SK-N-MC (cell line): Measurements from ENCODE around the gene TMEM132D.

Experiments used
- DNase-seq: peaks from one replicate; pipeline ENCODE4 v3.0.0-alpha.2; 2011; ENCODE audit warnings: low read depth, low spot score
- H3K27ac ChIP-seq: fragments of 200-600 bp; sonication (generic); 2 replicates; pipeline ENCODE4 v1.5.1; 2016; ENCODE audit warnings: mixed run types
- H3K36me3 ChIP-seq: fragments of 200-600 bp; sonication (generic); 2 replicates; pipeline ENCODE4 v1.6.1; 2017; ENCODE audit warnings: antibody characterized with exemption, low read length, mixed read lengths; ENCODE audit not compliant: insufficient read depth
- H3K4me3 ChIP-seq: fragments of 200-600 bp; sonication (generic); 2 replicates; pipeline ENCODE4 v1.5.1; 2016
- H3K9ac ChIP-seq: fragments of 200-600 bp; sonication (generic); 2 replicates; pipeline ENCODE4 v1.8.0; 2017; ENCODE audit warnings: mixed run types, mixed read lengths; ENCODE audit not compliant: insufficient read length
- H3K9me3 ChIP-seq: fragments of 200-600 bp; sonication (generic); 2 replicates; pipeline ENCODE4 v1.6.1; 2017; ENCODE audit warnings: low read depth, mild to moderate bottlenecking, antibody characterized with exemption, low read length, moderate library complexity, mixed read lengths
- EZH2 ChIP-seq: fragments of 200-600 bp; sonication (generic); IDR thresholded peaks from one replicate; pipeline ENCODE4 v1.6.1; 2017; ENCODE audit warnings: antibody characterized with exemption
- FOXP2 ChIP-seq: optimal IDR thresholded peaks from 2 replicates; pipeline ENCODE3; 2011; ENCODE audit warnings: mild to moderate bottlenecking, moderate library complexity; ENCODE audit not compliant: insufficient read depth; ENCODE audit errors: extremely low read length, control extremely low read depth
- POLR2AphosphoS5 ChIP-seq: IDR thresholded peaks from 2 replicates; pipeline ENCODE4 v1.6.1; 2012; ENCODE audit warnings: mild to moderate bottlenecking, low read depth, low read length, borderline replicate concordance

The TMEM132D gene

GRCh38 chr12:129234209-129234608 lies 669.6 kb downstream of the TMEM132D start:
- Histone ChIP-seq H3K9me3 (no peaks in the 10 kb centered on the region), H3K36me3 (no peaks in the 10 kb centered on the region), H3K4me3 (no peak overlapping the region), H3K9ac (no peak overlapping the region), H3K27ac (no peak overlapping the region)
- TF ChIP-seq EZH2 (no peak), POLR2AphosphoS5 (no peak), FOXP2 (no peak)
- no peak for DNase-seq

GRCh38 chr12:129231491-129231890 lies 672.3 kb downstream of the TMEM132D start:
- H3K4me3 ChIP-seq, result no peak overlapping the region
- H3K9me3 ChIP-seq, result no peaks in the 10 kb centered on the region
- no peak overlapping the region for H3K9ac ChIP-seq
- no peak for DNase-seq
- H3K36me3 ChIP-seq, result no peaks in the 10 kb centered on the region
- no peak overlapping the region for H3K27ac ChIP-seq
- TF ChIP-seq POLR2AphosphoS5, result no peak
- TF ChIP-seq EZH2, result no peak
- no peak for TF ChIP-seq FOXP2

GRCh38 chr12:129230995-129231394 lies 672.8 kb downstream of the TMEM132D start:
- no peak overlapping the region for H3K4me3 ChIP-seq
- no peak overlapping the region for H3K27ac ChIP-seq
- no peak for TF ChIP-seq POLR2AphosphoS5
- no peak for TF ChIP-seq FOXP2
- no peak for TF ChIP-seq EZH2
- H3K9me3 ChIP-seq, result no peaks in the 10 kb centered on the region
- DNase-seq, result no peak
- H3K9ac ChIP-seq, result no peak overlapping the region
- H3K36me3 ChIP-seq, result no peaks in the 10 kb centered on the region

GRCh38 chr12:129226851-129227250 lies 677.0 kb downstream of the TMEM132D start:
- DNase-seq, result no peak
- Histone ChIP-seq H3K4me3 (no peak overlapping the region), H3K9ac (no peak overlapping the region), H3K36me3 (no peaks in the 10 kb centered on the region), H3K27ac (no peak overlapping the region), H3K9me3 (no peaks in the 10 kb centered on the region)
- TF ChIP-seq EZH2 (no peak), POLR2AphosphoS5 (no peak), FOXP2 (no peak)

- H3K4me3 ChIP-seq, result no peak overlapping the region
- DNase-seq, result no peak
- no peak for TF ChIP-seq FOXP2
- no peak for TF ChIP-seq POLR2AphosphoS5
- TF ChIP-seq EZH2, result no peak
These were observed 677.8 kb downstream of the TMEM132D start for GRCh38 chr12:129226005-129226404.

GRCh38 chr12:129215556-129215955 lies 688.3 kb downstream of the TMEM132D start:
- Histone ChIP-seq H3K27ac (no peak overlapping the region), H3K36me3 (no peaks in the 10 kb centered on the region), H3K4me3 (no peak overlapping the region), H3K9me3 (no peaks in the 10 kb centered on the region), H3K9ac (no peak overlapping the region)
- no peak for TF ChIP-seq FOXP2
- TF ChIP-seq POLR2AphosphoS5, result no peak
- no peak for TF ChIP-seq EZH2
- DNase-seq, result no peak

More at GRCh38 chr12:129226005-129226404, 677.8 kb downstream of the TMEM132D start:
- Histone ChIP-seq H3K9me3 (no peaks in the 10 kb centered on the region), H3K36me3 (no peaks in the 10 kb centered on the region), H3K9ac (no peak overlapping the region), H3K27ac (no peak overlapping the region)

- no peak overlapping the region for H3K9ac ChIP-seq
- no peak overlapping the region for H3K27ac ChIP-seq
- no peak for DNase-seq
- TF ChIP-seq POLR2AphosphoS5 (no peak), FOXP2 (no peak), EZH2 (no peak)
- H3K9me3 ChIP-seq, result no peaks in the 10 kb centered on the region
- H3K36me3 ChIP-seq, result no peaks in the 10 kb centered on the region
- H3K4me3 ChIP-seq, result no peak overlapping the region
These were observed 690.3 kb downstream of the TMEM132D start for GRCh38 chr12:129213551-129213950.

- TF ChIP-seq POLR2AphosphoS5 (no peak), FOXP2 (no peak), EZH2 (no peak)
- no peak for DNase-seq
- no peak overlapping the region for H3K9ac ChIP-seq
- no peak overlapping the region for H3K4me3 ChIP-seq
- H3K9me3 ChIP-seq, result no peaks in the 10 kb centered on the region
- H3K36me3 ChIP-seq, result no peaks in the 10 kb centered on the region
- H3K27ac ChIP-seq, result no peak overlapping the region
These were observed 691.8 kb downstream of the TMEM132D start for GRCh38 chr12:129211862-129212630.
